ENCODE results near the gene CDYL2.

CDYL2 gene

GRCh38 chr16:80744856-80745255 lies 59.5 kb downstream of the CDYL2 start:
- Histone ChIP-seq H3K4me2 (ENCODE audit: low read length) (no peak overlapping the region), H3K79me2 (ENCODE audit: low read length) (no peaks in the 10 kb centered on the region)

GRCh38 chr16:80743772-80744171 lies 60.6 kb downstream of the CDYL2 start:
- Histone ChIP-seq H3K4me2 (ENCODE audit: low read length) (no peak overlapping the region), H3K79me2 (ENCODE audit: low read length) (no peaks in the 10 kb centered on the region), H3K4me1 (ENCODE audit: low read length) (no peaks in the 10 kb centered on the region), H3K4me3 (ENCODE audit: low read length) (no peak overlapping the region), H2AFZ (ENCODE audit: low read depth, low read length) (no peak overlapping the region), H3K27me3 (ENCODE audit: low read depth, low read length) (no peaks in the 10 kb centered on the region), H3K36me3 (replicated peaks; ENCODE audit: low read depth, low read length) (no peaks in the 10 kb centered on the region), H4K20me1 (ENCODE audit: insufficient read depth, low read length) (no peaks in the 10 kb centered on the region), H3K9ac (ENCODE audit: low read length) (no peak overlapping the region), H3K9me3 (ENCODE audit: insufficient read depth, low read length) (0 out of 2 replicates have a peak, but pooled peaks cover 6% of the 10 kb centered on the region), H3K27ac (ENCODE audit: low read length) (no peak overlapping the region)
- TF ChIP-seq EZH2phosphoT487 (IDR thresholded peaks at IDR 0.05; ENCODE audit: low read depth) (no peak), CTCF (IDR thresholded peaks at IDR 0.05; ENCODE audit: low read depth, low read length) (no peak)

More at GRCh38 chr16:80744856-80745255, 59.5 kb downstream of the CDYL2 start:
- H3K27me3 ChIP-seq (ENCODE audit: low read depth, low read length), result no peaks in the 10 kb centered on the region
- H3K9me3 ChIP-seq (ENCODE audit: insufficient read depth, low read length), result 0 out of 2 replicates have a peak, but pooled peaks cover 3% of the 10 kb centered on the region
- no peak overlapping the region for H3K27ac ChIP-seq (ENCODE audit: low read length)
- H3K36me3 ChIP-seq (replicated peaks; ENCODE audit: low read depth, low read length), result no peaks in the 10 kb centered on the region
- H3K4me1 ChIP-seq (ENCODE audit: low read length), result no peaks in the 10 kb centered on the region
- no peak overlapping the region for H2AFZ ChIP-seq (ENCODE audit: low read depth, low read length)
- no peak overlapping the region for H3K4me3 ChIP-seq (ENCODE audit: low read length)
- no peak overlapping the region for H3K9ac ChIP-seq (ENCODE audit: low read length)
- no peak for TF ChIP-seq CTCF (IDR thresholded peaks at IDR 0.05; ENCODE audit: low read depth, low read length)
- no peak for TF ChIP-seq EZH2phosphoT487 (IDR thresholded peaks at IDR 0.05; ENCODE audit: low read depth)
- no peaks in the 10 kb centered on the region for H4K20me1 ChIP-seq (ENCODE audit: insufficient read depth, low read length)

- H3K4me3 ChIP-seq (ENCODE audit: low read length), result no peak overlapping the region
- H3K27me3 ChIP-seq (ENCODE audit: low read depth, low read length), result no peaks in the 10 kb centered on the region
- no peak overlapping the region for H3K4me2 ChIP-seq (ENCODE audit: low read length)
- TF ChIP-seq EZH2phosphoT487 (IDR thresholded peaks at IDR 0.05; ENCODE audit: low read depth) (no peak), CTCF (IDR thresholded peaks at IDR 0.05; ENCODE audit: low read depth, low read length) (no peak)
- no peaks in the 10 kb centered on the region for H4K20me1 ChIP-seq (ENCODE audit: insufficient read depth, low read length)
- no peaks in the 10 kb centered on the region for H3K79me2 ChIP-seq (ENCODE audit: low read length)
- 0 out of 2 replicates have a peak, but pooled peaks cover 6% of the 10 kb centered on the region for H3K9me3 ChIP-seq (ENCODE audit: insufficient read depth, low read length)
- no peak overlapping the region for H3K27ac ChIP-seq (ENCODE audit: low read length)
- H3K4me1 ChIP-seq (ENCODE audit: low read length), result no peaks in the 10 kb centered on the region
- H2AFZ ChIP-seq (ENCODE audit: low read depth, low read length), result no peak overlapping the region
- H3K36me3 ChIP-seq (replicated peaks; ENCODE audit: low read depth, low read length), result no peaks in the 10 kb centered on the region
- H3K9ac ChIP-seq (ENCODE audit: low read length), result no peak overlapping the region
Measured at GRCh38 chr16:80743273-80743672, 61.1 kb downstream of the CDYL2 start.

- no peaks in the 10 kb centered on the region for H3K36me3 ChIP-seq (replicated peaks; ENCODE audit: low read depth, low read length)
Measured at GRCh38 chr16:80742331-80742730, 62.1 kb downstream of the CDYL2 start.

More at GRCh38 chr16:80742331-80742730, 62.1 kb downstream of the CDYL2 start:
- Histone ChIP-seq H3K4me3 (ENCODE audit: low read length) (no peak overlapping the region), H4K20me1 (ENCODE audit: insufficient read depth, low read length) (no peaks in the 10 kb centered on the region), H3K9me3 (ENCODE audit: insufficient read depth, low read length) (0 out of 2 replicates have a peak, but pooled peaks cover 6% of the 10 kb centered on the region), H3K9ac (ENCODE audit: low read length) (no peak overlapping the region), H3K27me3 (ENCODE audit: low read depth, low read length) (no peaks in the 10 kb centered on the region), H2AFZ (ENCODE audit: low read depth, low read length) (no peak overlapping the region), H3K79me2 (ENCODE audit: low read length) (no peaks in the 10 kb centered on the region), H3K27ac (ENCODE audit: low read length) (no peak overlapping the region), H3K4me2 (ENCODE audit: low read length) (no peak overlapping the region), H3K4me1 (ENCODE audit: low read length) (no peaks in the 10 kb centered on the region)
- no peak for TF ChIP-seq CTCF (IDR thresholded peaks at IDR 0.05; ENCODE audit: low read depth, low read length)
- TF ChIP-seq EZH2phosphoT487 (IDR thresholded peaks at IDR 0.05; ENCODE audit: low read depth), result no peak
